ENCODE results near the gene CSTB. TPM values are rescaled to one million over a fixed set of nuclear protein-coding genes. Genes with fewer than 3 reads are reported as not detected.

Gene CSTB
- total RNA-seq, 1 experiment from 2014 or later, result 57.5 TPM

- intact Hi-C loops (cut with micrococcal nuclease), result no loop called here
These were observed 37.0 kb upstream of the CSTB start for GRCh38 chr21:43812957-43813655.

More at GRCh38 chr21:43812957-43813655, 37.0 kb upstream of the CSTB start:
- Histone ChIP-seq H4K20me1 (ENCODE audit: insufficient read depth) (no peaks in the 10 kb centered on the region), H2AFZ (ENCODE audit: low read depth, low read length, poor library complexity, severe bottlenecking) (no peak overlapping the region), H3K9me3 (ENCODE audit: control insufficient read depth in 1 of 2, insufficient read depth in 1 of 2, low read depth in 1 of 2, low read length in 2 of 2) (no peaks in the 10 kb centered on the region), H3K4me2 (ENCODE audit: low read length) (no peak overlapping the region), H3K79me2 (ENCODE audit: insufficient read depth, low read length) (no peaks in the 10 kb centered on the region), H3K36me3 (ENCODE audit: control insufficient read depth in 1 of 2, insufficient read depth in 2 of 2, low read length in 2 of 2) (no peaks in the 10 kb centered on the region), H3K4me3 (replicated peaks in 1 of 2; ENCODE audit: low read depth in 1 of 2, low read length in 2 of 2) (no peak overlapping the region), H3K27ac (ENCODE audit: low read depth, low read length) (no peak overlapping the region; the same call in 1 of the 2 replicates), H3K9ac (ENCODE audit: low read length) (no peak overlapping the region), H3K4me1 (ENCODE audit: control insufficient read depth in 1 of 2, insufficient read depth in 2 of 2, low read length in 2 of 2) (peaks cover 10 to 27% of the 10 kb centered on the region in 2 experiments), H3K27me3 (ENCODE audit: insufficient read depth, low read length) (no peaks in the 10 kb centered on the region), H3K9me2 (ENCODE audit: insufficient read depth) (no peaks in the 10 kb centered on the region)
- CTCF ChIA-PET, result no interaction called here
- no TSS peak for BruUV-seq (replicated peaks)
- ATAC-seq (no peak), DNase-seq (ENCODE audit: low read depth, low spot score) (no peak)
- TF ChIP-seq POLR2A (IDR thresholded peaks at IDR 0.05; ENCODE audit: borderline replicate concordance, extremely low read depth, insufficient read depth, insufficient read length) (no peak), MAX (IDR thresholded peaks at IDR 0.05) (no peak), ELF1 (IDR thresholded peaks at IDR 0.05; ENCODE audit: borderline replicate concordance, low read depth) (no peak), EZH2 (IDR thresholded peaks at IDR 0.05) (no peak), TCF7L2 (IDR thresholded peaks at IDR 0.05; ENCODE audit: borderline replicate concordance, extremely low read depth, insufficient read depth, insufficient read length) (no peak), FOSL1 (IDR thresholded peaks at IDR 0.05; ENCODE audit: low read depth) (no peak), CBX3 (IDR thresholded peaks at IDR 0.05; ENCODE audit: low read depth) (no peak), REST (IDR thresholded peaks at IDR 0.05; ENCODE audit: low read depth) (no peak), ATF3 (IDR thresholded peaks at IDR 0.05) (no peak), SIN3A (IDR thresholded peaks at IDR 0.05; ENCODE audit: low read depth) (no peak), RAD21 (IDR thresholded peaks at IDR 0.05; ENCODE audit: low read depth) (no peak), ZBTB33 (IDR thresholded peaks at IDR 0.05; ENCODE audit: extremely low read depth, insufficient replicate concordance, low read length) (no peak), CEBPB (IDR thresholded peaks at IDR 0.05; ENCODE audit: low read depth) (no peak), CTCF (IDR thresholded peaks at IDR 0.05 in 2 of 3, conservative IDR thresholded peaks at IDR 0.05 in 1 of 3; ENCODE audit: borderline replicate concordance in 1 of 3, insufficient read depth in 1 of 3, low read depth in 2 of 3, low read length in 2 of 3) (no peak), EZH2phosphoT487 (IDR thresholded peaks at IDR 0.05; ENCODE audit: borderline replicate concordance) (no peak)
- POLR2A ChIA-PET, result no interaction called here
- RAD21 ChIA-PET (ENCODE audit: low non-redundant PET in 1 of 2, low total read pairs in 2 of 2, uncharacterized antibody in 2 of 2, unreplicated experiment in 2 of 2), result no interaction called here
